Natural killer cell (primary cell): ENCODE results near the gene SCGB1C1. TPM values are rescaled to one million over a fixed set of nuclear protein-coding genes. Genes with fewer than 3 reads are reported as not detected.

Source experiments
- ATAC-seq, 3 donors: fragments of 150-1000 bp in 2 of 3; fragments of 200-7000 bp in 1 of 3; cut with Tn5 transposase; 1 replicate in 1 of 3; 2 replicates in 2 of 3; pipeline ENCODE4 v1.10.0; 2021; ENCODE audit warnings: mild to moderate bottlenecking in 2 of 3, moderate library complexity in 2 of 3
- DNase-seq, 2 donors: peaks; one replicate each; pipeline versions ENCODE4 v3.0.0 to v3.0.0-alpha.2; 2013 to 2021; ENCODE audit warnings: mixed read lengths in 1 of 2
- H3K27ac ChIP-seq: one replicate; pipeline ENCODE4 v1.5.1; 2013; ENCODE audit warnings: mild to moderate bottlenecking, low read length
- H3K27me3 ChIP-seq: one replicate; pipeline ENCODE4 v1.6.1; 2013; ENCODE audit warnings: low read length; ENCODE audit not compliant: control insufficient read depth, insufficient read depth
- H3K36me3 ChIP-seq: one replicate; pipeline ENCODE4 v1.6.1; 2013; ENCODE audit warnings: low read length; ENCODE audit not compliant: control insufficient read depth, insufficient read depth
- H3K4me1 ChIP-seq: one replicate; pipeline ENCODE4 v1.6.1; 2013; ENCODE audit warnings: low read length; ENCODE audit not compliant: control insufficient read depth, insufficient read depth
- H3K4me3 ChIP-seq: one replicate; pipeline ENCODE4 v1.5.1; 2013; ENCODE audit warnings: low read length
- H3K9me3 ChIP-seq: one replicate; pipeline ENCODE4 v1.6.1; 2013; ENCODE audit warnings: low read length; ENCODE audit not compliant: control insufficient read depth, insufficient read depth
- H3K27ac Mint-ChIP-seq, 2 donors: one replicate each; pipeline ENCODE4 v1.8.0; 2022; ENCODE audit warnings: mild to moderate bottlenecking in 2 of 2, mixed read lengths in 2 of 2, moderate library complexity in 1 of 2
- H3K27me3 Mint-ChIP-seq, 2 donors: one replicate each; pipeline ENCODE4 v1.8.0; 2022; ENCODE audit warnings: low read depth in 2 of 2, mixed read lengths in 2 of 2
- H3K36me3 Mint-ChIP-seq: one replicate; pipeline ENCODE4 v1.8.0; 2022; ENCODE audit warnings: mixed read lengths
- H3K4me1 Mint-ChIP-seq, 2 donors: one replicate each; pipeline ENCODE4 v1.8.0; 2022; ENCODE audit warnings: mixed read lengths in 2 of 2
- H3K4me3 Mint-ChIP-seq: one replicate; pipeline ENCODE4 v1.8.0; 2022; ENCODE audit warnings: mild to moderate bottlenecking, moderate library complexity, mixed read lengths
- H3K9me3 Mint-ChIP-seq, 2 donors: one replicate each; pipeline ENCODE4 v1.8.0; 2022; ENCODE audit warnings: mixed read lengths in 2 of 2
- CTCF ChIP-seq: fragments of 200-600 bp; IDR thresholded peaks from one replicate; pipeline ENCODE4 v1.8.0; 2022; ENCODE audit warnings: antibody characterized with exemption
- WGBS: methylation state at CpG from one replicate; pipeline ENCODE4 v1.1.7; 2013; ENCODE audit warnings: missing lambda C conversion rate; ENCODE audit not compliant: insufficient coverage; 5-methylcytosine and 5-hydroxymethylcytosine counted together
- intact Hi-C: fragments of 100-400 bp; cut with micrococcal nuclease; formaldehyde crosslinking; loops from one replicate; pipeline ENCODE4 v1.14.2; 2022
- total RNA-seq, 4 donors: library from RNA; stranded (reverse); fragments of 120-200 nt in 1 of 4; gene quantifications; one replicate each; pipeline versions ENCODE4 v1.2.3 to v1.2.4, GENCODE V29; 2013 to 2022

SCGB1C1 gene
- total RNA-seq, 3 donors from 2014 or later (not counting 1 experiment from before 2014, with no cell fraction given): 0.73 to 2.1 TPM; not detected in 1

GRCh38 chr11:223026-223789 is 30.3 kb downstream of the SCGB1C1 start:
- peaks cover 7% of the 10 kb centered on the region for H3K36me3 ChIP-seq
- intact Hi-C loops: no loop called here
- H3K4me3 Mint-ChIP-seq: no peak overlapping the region

GRCh38 chr11:223884-224283 is 31.0 kb downstream of the SCGB1C1 start:
- WGBS: 97% methylated on average over 8 of the region's 9 CpGs
- no peak for ATAC-seq
- DNase-seq: no peak
- peaks cover 4% of the 10 kb centered on the region for H3K36me3 ChIP-seq
- intact Hi-C loops: no loop called here
- no peak for TF ChIP-seq CTCF
- no peak overlapping the region for H3K4me3 ChIP-seq
- H3K9me3 ChIP-seq: no peaks in the 10 kb centered on the region
- Mint-ChIP-seq H3K36me3 (peaks cover 7% of the 10 kb centered on the region), H3K4me3 (no peak overlapping the region), H3K9me3 (no peaks in the 10 kb centered on the region), H3K27me3 (no peaks in the 10 kb centered on the region), H3K27ac (no peak overlapping the region), H3K4me1 (no peaks in the 10 kb centered on the region)
- no peaks in the 10 kb centered on the region for H3K27me3 ChIP-seq
- no peaks in the 10 kb centered on the region for H3K4me1 ChIP-seq
- no peak overlapping the region for H3K27ac ChIP-seq

More at GRCh38 chr11:223026-223789, 30.3 kb downstream of the SCGB1C1 start:
- Histone ChIP-seq H3K4me1 (no peaks in the 10 kb centered on the region), H3K9me3 (no peaks in the 10 kb centered on the region), H3K4me3 (no peak overlapping the region), H3K27ac (no peak overlapping the region), H3K27me3 (no peaks in the 10 kb centered on the region)
- H3K4me1 Mint-ChIP-seq: peaks cover 0 to under 1% of the 10 kb centered on the region in 2 donors
- H3K36me3 Mint-ChIP-seq: peaks cover 7% of the 10 kb centered on the region
- H3K9me3 Mint-ChIP-seq: no peaks in the 10 kb centered on the region
- 92% methylated on average over 16 of the region's 16 CpGs for WGBS
- DNase-seq: no peak
- no peak overlapping the region for H3K27ac Mint-ChIP-seq
- no peak for ATAC-seq
- TF ChIP-seq CTCF: no peak
- no peaks in the 10 kb centered on the region for H3K27me3 Mint-ChIP-seq

GRCh38 chr11:224424-224823 is 31.5 kb downstream of the SCGB1C1 start:
- TF ChIP-seq CTCF: no peak
- Mint-ChIP-seq H3K4me3 (no peak overlapping the region), H3K9me3 (no peaks in the 10 kb centered on the region), H3K36me3 (peaks cover 7% of the 10 kb centered on the region), H3K4me1 (no peaks in the 10 kb centered on the region), H3K27ac (no peak overlapping the region), H3K27me3 (no peaks in the 10 kb centered on the region)
- Histone ChIP-seq H3K27me3 (no peaks in the 10 kb centered on the region), H3K4me1 (no peaks in the 10 kb centered on the region), H3K36me3 (peaks cover 4% of the 10 kb centered on the region), H3K9me3 (no peaks in the 10 kb centered on the region), H3K27ac (no peak overlapping the region), H3K4me3 (no peak overlapping the region)
- intact Hi-C loops: no loop called here
- ATAC-seq: no peak
- no peak for DNase-seq
- WGBS: 94% methylated on average over 7 of the region's 7 CpGs
